AG09319 (cell line): Measurements from ENCODE around the gene AFG1L.

ENCODE experiments used
- DNase-seq: peaks from one replicate; pipeline ENCODE4 v3.0.0-alpha.2; 2010; ENCODE audit warnings: low read depth; ENCODE audit errors: extremely low read depth
- CTCF ChIP-seq: IDR thresholded peaks from 2 replicates; pipeline ENCODE4 v1.5.1; 2011; ENCODE audit warnings: low read depth, mild to moderate bottlenecking, inconsistent platforms, low read length, moderate library complexity

The AFG1L gene

GRCh38 chr6:108417027-108417426 is 122.2 kb downstream of the AFG1L start:
- no peak for DNase-seq
- TF ChIP-seq CTCF: no peak

- DNase-seq: no peak
- no peak for TF ChIP-seq CTCF
These were observed 124.6 kb downstream of the AFG1L start for GRCh38 chr6:108419474-108419873.

- TF ChIP-seq CTCF: no peak
- no peak for DNase-seq
These were observed 125.2 kb downstream of the AFG1L start for GRCh38 chr6:108419934-108420609.

- DNase-seq: no peak
- no peak for TF ChIP-seq CTCF
These were observed 126.5 kb downstream of the AFG1L start for GRCh38 chr6:108421366-108421765.

- DNase-seq: no peak
- no peak for TF ChIP-seq CTCF
These were observed 129.3 kb downstream of the AFG1L start for GRCh38 chr6:108423982-108424705.

- DNase-seq: no peak
- no peak for TF ChIP-seq CTCF
These were observed 130.6 kb downstream of the AFG1L start for GRCh38 chr6:108425428-108425827.

GRCh38 chr6:108432143-108432542 is 137.3 kb downstream of the AFG1L start:
- no peak for TF ChIP-seq CTCF
- no peak for DNase-seq
